ENCODE results near the gene NKD1. TPM values are rescaled to one million over a fixed set of nuclear protein-coding genes. Genes with fewer than 3 reads are reported as not detected.

The NKD1 gene
- total RNA-seq, 2 donors from 2014 or later = 7.0 to 13.8 TPM

GRCh38 chr16:50655558-50656055, 107.4 kb downstream of the NKD1 start:
- TF ChIP-seq CTCF (IDR thresholded peaks at IDR 0.05) = no peak
- no peak for TF ChIP-seq POLR2AphosphoS5 (IDR thresholded peaks at IDR 0.05)
- no peak for TF ChIP-seq POLR2A (IDR thresholded peaks at IDR 0.05)
- no peak for DNase-seq (ENCODE audit: low spot score)
- Histone ChIP-seq H3K27me3 (replicated peaks; ENCODE audit: insufficient read depth) (no peaks in the 10 kb centered on the region), H3K9me3 (no peaks in the 10 kb centered on the region), H3K36me3 (no peaks in the 10 kb centered on the region), H3K4me1 (replicated peaks) (no peaks in the 10 kb centered on the region), H3K27ac (no peak overlapping the region), H3K4me3 (no peak overlapping the region)
- WGBS = 94% methylated on average over 3 of the region's 3 CpGs
- intact Hi-C loops (cut with DNase I) = no loop called here

- H3K9me3 ChIP-seq = no peaks in the 10 kb centered on the region
- no peak overlapping the region for H3K4me3 ChIP-seq
- no peaks in the 10 kb centered on the region for H3K4me1 ChIP-seq (replicated peaks)
- DNase-seq (ENCODE audit: low spot score) = no peak
- no peaks in the 10 kb centered on the region for H3K27me3 ChIP-seq (replicated peaks; ENCODE audit: insufficient read depth)
- H3K36me3 ChIP-seq = no peaks in the 10 kb centered on the region
- intact Hi-C loops (cut with DNase I) = no loop called here
- H3K27ac ChIP-seq = no peak overlapping the region
- TF ChIP-seq CTCF (IDR thresholded peaks at IDR 0.05) (no peak), POLR2A (IDR thresholded peaks at IDR 0.05) (no peak), POLR2AphosphoS5 (IDR thresholded peaks at IDR 0.05) (no peak)
- WGBS = 66% methylated on average over 5 of the region's 5 CpGs
These were observed 109.0 kb downstream of the NKD1 start for GRCh38 chr16:50657241-50657640.

GRCh38 chr16:50659806-50660205, 111.6 kb downstream of the NKD1 start:
- Histone ChIP-seq H3K27me3 (replicated peaks; ENCODE audit: insufficient read depth) (no peaks in the 10 kb centered on the region), H3K9me3 (no peaks in the 10 kb centered on the region), H3K4me3 (no peak overlapping the region), H3K4me1 (replicated peaks) (no peaks in the 10 kb centered on the region), H3K27ac (no peak overlapping the region), H3K36me3 (no peaks in the 10 kb centered on the region)
- intact Hi-C loops (cut with DNase I) = loop anchor here (10.0 kb wide), 2 partner anchors 445 to 635 kb away; partner anchors contain the start of gene CNEP1R1
- TF ChIP-seq CTCF (IDR thresholded peaks at IDR 0.05) = no peak
- TF ChIP-seq POLR2AphosphoS5 (IDR thresholded peaks at IDR 0.05) = no peak
- TF ChIP-seq POLR2A (IDR thresholded peaks at IDR 0.05) = no peak
- 79% methylated on average over 5 of the region's 5 CpGs for WGBS
- no peak for DNase-seq (ENCODE audit: low spot score)

- intact Hi-C loops (cut with DNase I) = loop anchor here (10.0 kb wide), 2 partner anchors 448 to 638 kb away; partner anchors contain the start of gene CNEP1R1
- DNase-seq (ENCODE audit: low spot score) = no peak
- WGBS = 92% methylated on average over 10 of the region's 10 CpGs
- Histone ChIP-seq H3K36me3 (no peaks in the 10 kb centered on the region), H3K4me3 (no peak overlapping the region), H3K27ac (no peak overlapping the region), H3K9me3 (no peaks in the 10 kb centered on the region), H3K4me1 (replicated peaks) (no peaks in the 10 kb centered on the region), H3K27me3 (replicated peaks; ENCODE audit: insufficient read depth) (no peaks in the 10 kb centered on the region)
- TF ChIP-seq CTCF (IDR thresholded peaks at IDR 0.05) (no peak), POLR2AphosphoS5 (IDR thresholded peaks at IDR 0.05) (no peak), POLR2A (IDR thresholded peaks at IDR 0.05) (no peak)
These were observed 114.2 kb downstream of the NKD1 start for GRCh38 chr16:50662306-50662940.

- Histone ChIP-seq H3K4me3 (no peak overlapping the region), H3K27me3 (replicated peaks; ENCODE audit: insufficient read depth) (no peaks in the 10 kb centered on the region), H3K4me1 (replicated peaks) (no peaks in the 10 kb centered on the region), H3K36me3 (no peaks in the 10 kb centered on the region), H3K27ac (no peak overlapping the region), H3K9me3 (no peaks in the 10 kb centered on the region)
- 92% methylated on average over 5 of the region's 5 CpGs for WGBS
- DNase-seq (ENCODE audit: low spot score) = no peak
- intact Hi-C loops (cut with DNase I) = loop anchor here (2.0 to 10.0 kb wide), 3 partner anchors 143 to 639 kb away; partner anchors contain the start of gene CNEP1R1
- TF ChIP-seq CTCF (IDR thresholded peaks at IDR 0.05) (no peak), POLR2A (IDR thresholded peaks at IDR 0.05) (no peak), POLR2AphosphoS5 (IDR thresholded peaks at IDR 0.05) (no peak)
These were observed 116.1 kb downstream of the NKD1 start for GRCh38 chr16:50664270-50664669.
